Measurements from ENCODE around the gene ASTN2.

ASTN2 gene

DNA sequence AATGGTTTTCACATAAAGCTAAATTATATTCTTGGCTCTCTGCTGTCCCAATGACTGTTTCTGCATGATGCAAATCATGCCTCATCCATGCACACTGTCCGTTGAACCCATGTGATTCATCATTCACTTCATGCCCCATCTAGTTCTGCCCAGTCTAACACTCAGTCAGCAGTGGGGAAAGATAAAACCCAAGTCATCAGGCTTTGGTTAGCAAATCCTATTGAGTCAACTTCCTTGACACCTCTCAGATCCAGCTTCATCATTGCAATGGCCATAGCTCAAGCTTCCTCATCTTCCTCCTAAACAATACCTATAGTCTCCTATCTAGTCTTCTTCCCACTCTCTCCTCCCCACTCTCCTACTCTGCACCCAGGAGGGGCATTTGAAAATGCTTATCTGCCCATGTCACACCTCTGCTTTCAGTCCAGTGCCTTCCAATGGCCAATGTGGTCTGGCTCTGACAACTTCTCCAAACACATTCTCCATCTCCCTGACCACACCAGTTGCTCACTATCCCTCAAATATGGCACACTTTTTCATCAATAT lies 993.8 kb downstream of the ASTN2 start:
- DNase-seq (ENCODE audit: low spot score) = no peak

DNA sequence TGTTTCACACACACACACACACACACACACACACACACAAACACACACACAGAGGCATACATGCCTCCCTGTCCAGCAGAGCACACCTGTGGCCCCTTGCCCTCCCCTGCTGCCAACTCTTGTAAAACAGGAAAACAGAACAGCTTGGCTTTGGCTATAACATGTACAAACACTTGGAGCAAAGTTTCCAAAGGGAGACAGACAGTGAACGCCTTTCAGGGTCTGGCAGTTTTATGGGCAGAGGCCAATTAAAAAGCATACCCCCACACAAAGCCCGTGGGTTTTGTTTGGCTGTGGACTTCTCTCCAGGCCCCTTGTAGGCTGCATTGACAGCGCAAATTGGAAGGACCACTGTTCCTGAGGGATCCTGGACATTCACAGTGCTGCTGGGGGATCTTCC lies 995.7 kb downstream of the ASTN2 start:
- no peak for DNase-seq (ENCODE audit: low spot score)

GRCh38 chr9:116417464-116417863 lies 997.4 kb downstream of the ASTN2 start:
- no peak for DNase-seq (ENCODE audit: low spot score)

GRCh38 chr9:116416421-116416820 lies 998.4 kb downstream of the ASTN2 start:
- no peak for DNase-seq (ENCODE audit: low spot score)

GRCh38 chr9:116414374-116414773 lies 1000.5 kb downstream of the ASTN2 start:
- no peak for DNase-seq (ENCODE audit: low spot score)

DNA sequence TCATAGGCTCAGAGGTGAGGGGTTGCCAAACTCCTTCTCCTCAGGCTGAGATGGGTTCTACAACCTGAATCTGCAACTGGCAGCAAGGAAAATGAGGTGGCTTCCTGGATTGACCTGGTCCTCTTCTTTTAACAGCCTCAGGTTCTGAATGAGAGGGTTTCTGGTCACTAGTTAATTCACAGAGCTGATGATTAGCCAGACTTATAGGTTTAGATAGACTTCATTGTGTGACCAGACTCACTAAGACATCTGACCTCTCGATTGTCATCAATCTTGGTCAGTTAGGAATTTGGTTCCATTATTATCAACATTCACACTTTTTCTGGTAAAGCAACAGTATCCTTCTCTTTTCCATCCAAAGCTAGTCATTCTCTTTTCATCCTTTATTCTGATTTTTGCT lies 1003.4 kb downstream of the ASTN2 start:
- DNase-seq (ENCODE audit: low spot score) = no peak

DNA sequence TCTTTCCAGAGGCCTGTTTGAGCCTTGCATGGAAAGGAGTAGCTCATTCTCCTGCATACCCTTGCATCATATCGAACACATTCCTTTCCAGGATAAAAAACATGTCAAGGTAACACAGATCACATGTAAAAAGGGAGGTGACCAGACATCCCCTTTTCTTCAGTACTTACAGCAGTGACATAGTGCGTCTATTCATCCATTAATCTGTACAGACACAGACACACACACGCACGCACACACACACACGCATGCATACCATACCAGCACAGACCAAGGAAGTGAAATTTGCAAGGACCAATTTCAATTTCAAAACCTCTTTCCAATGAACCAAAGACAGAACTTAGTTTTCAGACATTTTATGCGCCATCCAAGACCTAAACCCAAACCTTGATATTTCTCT lies 1005.2 kb downstream of the ASTN2 start:
- DNase-seq (ENCODE audit: low spot score) = no peak

- DNase-seq (ENCODE audit: low spot score) = no peak
Measured at GRCh38 chr9:116409129-116409528, 1005.7 kb downstream of the ASTN2 start.

DNA sequence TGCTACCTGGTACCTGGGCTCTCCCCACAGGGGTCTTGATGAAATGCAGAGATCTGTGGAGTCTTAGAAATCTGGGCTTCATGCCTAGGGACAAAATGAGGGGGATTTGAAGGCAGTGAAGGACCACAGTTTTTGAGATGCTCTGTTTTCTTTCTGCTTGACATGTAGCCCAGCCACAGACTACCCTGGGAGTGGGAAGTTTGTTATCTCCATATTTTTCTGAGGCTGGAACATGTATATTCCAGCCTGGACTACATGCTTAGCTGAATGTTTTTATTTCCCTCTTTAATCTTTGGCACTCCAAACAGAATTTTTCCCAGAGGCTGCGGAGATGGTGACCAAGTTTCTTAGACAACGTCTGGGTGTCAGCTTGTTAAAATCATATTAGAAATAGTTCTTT lies 1008.4 kb downstream of the ASTN2 start:
- DNase-seq (ENCODE audit: low spot score) = no peak

DNA sequence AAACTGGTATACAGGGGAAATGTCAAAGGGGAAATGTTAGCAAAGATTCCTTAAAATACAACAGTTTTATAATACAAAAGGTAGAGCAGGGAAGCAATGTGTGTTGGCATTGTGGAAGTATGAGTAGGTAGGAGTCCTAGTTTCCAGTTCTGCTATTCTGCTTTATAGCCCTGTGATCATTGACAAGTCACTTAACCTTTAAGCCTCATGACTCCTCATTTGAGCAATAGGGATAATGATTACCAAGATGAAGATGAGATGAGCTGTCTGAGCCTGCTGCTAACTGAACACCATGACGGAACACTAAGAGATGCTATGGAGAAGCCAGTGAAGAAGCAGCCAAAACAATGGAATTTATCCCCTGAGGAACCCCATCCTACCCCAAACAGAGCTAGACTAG lies 1009.5 kb downstream of the ASTN2 start:
- no peak for DNase-seq (ENCODE audit: low spot score)

GRCh38 chr9:116404228-116404627 lies 1010.6 kb downstream of the ASTN2 start:
- DNase-seq (ENCODE audit: low spot score) = no peak

GRCh38 chr9:116403171-116403570 lies 1011.7 kb downstream of the ASTN2 start:
- DNase-seq (ENCODE audit: low spot score) = no peak

DNA sequence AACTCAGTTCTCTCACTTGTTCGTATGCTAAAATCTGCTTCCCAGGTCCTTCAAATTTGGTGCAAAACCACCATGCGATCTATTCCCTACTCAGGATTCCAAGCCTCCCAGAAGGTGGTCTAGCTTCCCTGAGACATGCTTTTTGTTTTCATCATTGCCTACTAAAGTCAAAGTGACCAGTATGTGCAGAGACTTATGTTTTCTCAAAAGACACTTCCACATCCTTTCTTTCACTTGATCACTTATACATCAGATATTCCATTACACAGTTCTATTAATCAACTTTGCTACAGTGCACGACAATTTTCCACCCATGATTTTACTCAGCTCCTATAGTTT lies 1019.2 kb downstream of the ASTN2 start:
- no peak for DNase-seq (ENCODE audit: low spot score)

DNA sequence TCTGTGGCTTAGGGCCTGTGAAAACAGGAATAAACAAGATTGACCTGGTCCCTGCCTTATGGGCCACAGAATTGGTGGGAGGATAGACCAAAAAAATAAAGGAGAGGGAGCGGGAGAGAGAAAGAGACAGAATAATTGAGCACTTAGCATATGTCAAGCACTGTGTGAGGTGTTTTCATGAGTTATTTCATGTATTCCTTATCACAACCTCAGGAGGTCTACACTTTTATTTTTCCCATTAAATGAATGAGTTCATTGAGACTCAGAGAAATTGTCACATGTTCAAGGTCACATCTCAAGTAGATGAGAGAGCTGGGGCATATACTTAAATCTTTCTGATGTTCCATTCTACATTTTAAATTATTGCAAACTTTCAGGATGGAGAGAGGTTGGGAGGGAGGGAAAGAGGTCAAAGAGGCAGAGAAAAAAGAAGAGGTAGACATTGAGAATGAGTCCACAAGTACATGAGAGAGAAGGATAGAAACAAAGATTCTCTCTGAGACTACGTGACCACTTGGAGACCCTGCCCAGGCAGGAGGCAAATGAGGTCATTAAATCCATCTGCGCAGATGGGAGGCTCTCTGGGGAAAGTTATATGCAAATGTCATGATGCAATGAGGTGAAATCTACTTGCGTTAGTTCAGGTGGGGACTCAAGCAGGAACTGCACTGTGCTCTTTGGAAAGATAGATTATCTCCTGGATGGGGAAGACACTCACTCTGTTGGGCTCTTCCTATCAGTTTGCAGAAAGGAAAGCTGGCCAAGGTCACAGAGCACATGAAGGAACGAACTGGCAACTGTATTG lies 1019.8 kb downstream of the ASTN2 start:
- DNase-seq (ENCODE audit: low spot score) = no peak

DNA sequence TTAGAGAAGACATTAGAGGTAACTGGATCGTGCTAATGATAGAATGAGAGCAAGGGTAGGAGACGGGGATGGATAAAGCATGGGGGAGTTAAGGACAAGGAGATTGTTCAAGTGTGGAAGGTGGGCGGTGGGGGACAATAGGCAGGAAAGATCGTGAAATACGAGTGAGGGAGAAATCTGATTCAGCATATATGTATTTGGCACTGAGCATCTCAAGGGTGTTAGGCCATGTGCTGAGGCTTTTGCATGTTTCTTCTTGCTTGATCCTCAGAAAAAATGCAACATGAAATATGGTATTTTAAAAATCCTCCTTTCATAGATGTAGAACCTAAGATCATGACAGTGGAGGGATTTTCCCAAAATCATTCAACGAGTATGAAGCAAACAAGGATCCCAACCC lies 1020.8 kb downstream of the ASTN2 start:
- no peak for DNase-seq (ENCODE audit: low spot score)

- no peak for DNase-seq (ENCODE audit: low spot score)
Measured at GRCh38 chr9:116393198-116393597, 1021.7 kb downstream of the ASTN2 start.

DNA sequence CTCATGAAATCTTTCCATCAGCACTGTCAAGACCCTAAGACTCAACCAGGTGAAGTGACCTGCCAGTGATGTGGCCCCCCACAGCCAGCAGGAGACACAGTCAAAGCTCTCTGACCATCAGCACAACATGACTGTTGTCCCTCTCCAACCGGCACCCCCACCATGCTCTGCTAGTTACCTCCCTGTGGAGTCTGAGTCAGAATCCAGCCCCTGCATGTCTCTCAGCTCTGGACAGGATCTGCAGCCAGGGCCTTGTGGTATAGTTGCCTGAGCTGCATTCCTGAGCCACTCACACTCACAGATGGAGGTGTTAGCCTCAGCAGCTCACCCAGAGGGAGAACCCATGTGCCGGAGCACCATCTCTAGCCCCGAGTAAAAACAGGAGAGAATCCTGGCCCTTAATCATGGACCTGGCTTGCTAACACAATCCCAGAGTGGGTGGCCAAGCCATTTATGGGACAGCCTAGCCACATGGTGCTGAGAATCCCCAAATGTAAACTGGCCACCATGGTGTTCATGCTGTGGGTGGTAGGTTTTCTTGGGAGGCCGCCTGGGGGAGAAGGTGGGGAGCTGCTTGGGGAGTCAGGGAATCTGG lies 1023.5 kb downstream of the ASTN2 start:
- no peak for DNase-seq (ENCODE audit: low spot score)

GRCh38 chr9:116390303-116391228 lies 1024.3 kb downstream of the ASTN2 start:
- no peak for DNase-seq (ENCODE audit: low spot score)

DNA sequence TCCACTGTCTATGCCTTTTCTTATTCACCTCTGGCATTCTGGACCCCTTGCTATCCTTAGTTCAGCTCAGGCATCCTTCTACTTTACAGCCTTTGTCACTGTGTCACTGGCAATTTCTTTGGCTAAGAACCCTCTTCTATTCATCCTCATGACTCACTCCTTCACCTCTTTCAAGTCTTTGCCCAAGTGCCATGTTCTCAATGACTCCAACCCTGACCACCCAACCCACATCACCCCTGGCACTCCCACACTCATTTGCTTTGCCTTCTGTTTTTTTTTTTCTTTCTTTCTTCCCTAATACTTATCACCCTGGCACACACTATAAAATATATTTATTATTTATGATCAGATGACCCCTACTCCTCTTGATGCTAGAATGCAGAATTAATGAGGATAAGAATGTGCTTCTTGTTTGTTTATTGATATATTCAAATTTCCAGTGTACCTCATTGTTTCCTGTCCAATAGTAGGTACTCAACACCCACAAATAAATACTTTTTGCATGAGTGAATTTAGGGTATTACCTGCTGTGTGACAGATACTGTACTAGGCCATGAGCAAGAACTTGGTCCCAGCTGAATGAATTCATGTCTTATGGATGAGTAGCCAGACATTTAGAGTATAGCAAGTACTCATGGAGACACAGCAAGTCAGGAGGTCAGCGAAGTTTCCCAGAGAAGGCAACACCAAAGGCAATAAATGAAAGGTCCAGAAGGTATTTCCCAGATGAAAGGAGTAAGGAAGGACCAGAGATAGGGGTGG lies 1025.1 kb downstream of the ASTN2 start:
- no peak for DNase-seq (ENCODE audit: low spot score)

GRCh38 chr9:116387934-116388698 lies 1026.7 kb downstream of the ASTN2 start:
- no peak for DNase-seq (ENCODE audit: low spot score)

GRCh38 chr9:116383936-116384335 lies 1030.9 kb downstream of the ASTN2 start:
- DNase-seq (ENCODE audit: low spot score) = no peak
